ENCODE results near the gene FBLN2.

FBLN2 gene

GRCh38 chr3:13624021-13624420, 75.1 kb downstream of the FBLN2 start:
- DNase-seq (ENCODE audit: low spot score), result no peak

- no peak for DNase-seq (ENCODE audit: low spot score)
Observed at GRCh38 chr3:13624671-13625125, 75.8 kb downstream of the FBLN2 start.

GRCh38 chr3:13626396-13626795, 77.5 kb downstream of the FBLN2 start:
- DNase-seq (ENCODE audit: low spot score), result no peak

- DNase-seq (ENCODE audit: low spot score), result no peak
Observed at GRCh38 chr3:13626915-13627460, 78.1 kb downstream of the FBLN2 start.

GRCh38 chr3:13627681-13628080, 78.8 kb downstream of the FBLN2 start:
- DNase-seq (ENCODE audit: low spot score), result no peak

- no peak for DNase-seq (ENCODE audit: low spot score)
Observed at GRCh38 chr3:13628432-13628831, 79.5 kb downstream of the FBLN2 start.

GRCh38 chr3:13628841-13629551, 80.1 kb downstream of the FBLN2 start:
- DNase-seq (ENCODE audit: low spot score), result no peak

- DNase-seq (ENCODE audit: low spot score), result no peak
Observed at GRCh38 chr3:13629644-13630043, 80.7 kb downstream of the FBLN2 start.

- no peak for DNase-seq (ENCODE audit: low spot score)
Observed at GRCh38 chr3:13631256-13631655, 82.3 kb downstream of the FBLN2 start.

GRCh38 chr3:13633176-13633575, 84.3 kb downstream of the FBLN2 start:
- no peak for DNase-seq (ENCODE audit: low spot score)

GRCh38 chr3:13634151-13634550, 85.2 kb downstream of the FBLN2 start:
- no peak for DNase-seq (ENCODE audit: low spot score)

GRCh38 chr3:13634615-13635014, 85.7 kb downstream of the FBLN2 start:
- DNase-seq (ENCODE audit: low spot score), result no peak

- no peak for DNase-seq (ENCODE audit: low spot score)
Observed at GRCh38 chr3:13636186-13636585, 87.3 kb downstream of the FBLN2 start.

GRCh38 chr3:13636874-13637273, 87.9 kb downstream of the FBLN2 start:
- DNase-seq (ENCODE audit: low spot score), result no peak

- no peak for DNase-seq (ENCODE audit: low spot score)
Observed at GRCh38 chr3:13637311-13637891, 88.5 kb downstream of the FBLN2 start.

GRCh38 chr3:13637953-13638352, 89.0 kb downstream of the FBLN2 start:
- DNase-seq (ENCODE audit: low spot score), result no peak

GRCh38 chr3:13638927-13639326, 90.0 kb downstream of the FBLN2 start:
- DNase-seq (ENCODE audit: low spot score), result no peak

GRCh38 chr3:13642597-13642996, 93.7 kb downstream of the FBLN2 start:
- no peak for DNase-seq (ENCODE audit: low spot score)

GRCh38 chr3:13644341-13645117, 95.6 kb downstream of the FBLN2 start:
- no peak for DNase-seq (ENCODE audit: low spot score)

GRCh38 chr3:13645801-13646637, 97.1 kb downstream of the FBLN2 start:
- DNase-seq (ENCODE audit: low spot score), result no peak

- DNase-seq (ENCODE audit: low spot score), result no peak
Observed at GRCh38 chr3:13647298-13648059, 98.6 kb downstream of the FBLN2 start.
